DOHH2 (cell line): ENCODE results near the gene TMEM161B.

Experiments
- H3F3A ChIP-seq: fragments of 200-600 bp; sonication (generic), shearing (Covaris generic); 2 replicates; pipeline ENCODE4 v1.6.0; 2016; ENCODE audit warnings: antibody characterized with exemption, mild to moderate bottlenecking; ENCODE audit not compliant: control insufficient read depth, insufficient read depth
- H3K27ac ChIP-seq: fragments of 200-600 bp; sonication (generic); 2 replicates; pipeline ENCODE4 v1.5.1; 2014; ENCODE audit warnings: low read depth, mild to moderate bottlenecking, low read length, moderate library complexity
- H3K27me3 ChIP-seq: fragments of 200-600 bp; sonication (generic); 2 replicates; pipeline ENCODE4 v1.6.1; 2014; ENCODE audit warnings: mild to moderate bottlenecking, low read length, mixed read lengths; ENCODE audit not compliant: control insufficient read depth
- H3K36me3 ChIP-seq: fragments of 200-600 bp; sonication (generic); 2 replicates; pipeline ENCODE4 v1.6.1; 2014; ENCODE audit warnings: mild to moderate bottlenecking, low read length, moderate library complexity, mixed read lengths; ENCODE audit not compliant: control insufficient read depth
- H3K4me1 ChIP-seq: fragments of 200-600 bp; sonication (generic); 2 replicates; pipeline ENCODE4 v1.6.1; 2014; ENCODE audit warnings: mild to moderate bottlenecking, low read length, mixed read lengths; ENCODE audit not compliant: control insufficient read depth
- H3K4me2 ChIP-seq: fragments of 200-600 bp; sonication (generic); 2 replicates; pipeline ENCODE4 v1.6.0; 2014; ENCODE audit warnings: mild to moderate bottlenecking, low read length, moderate library complexity
- H3K4me3 ChIP-seq: fragments of 200-600 bp; sonication (generic); 2 replicates; pipeline ENCODE4 v1.5.1; 2014; ENCODE audit warnings: mild to moderate bottlenecking, low read length, mixed read lengths
- H3K79me2 ChIP-seq: fragments of 200-600 bp; sonication (generic); 2 replicates; pipeline ENCODE4 v1.6.1; 2014; ENCODE audit warnings: mild to moderate bottlenecking, low read length, mixed read lengths; ENCODE audit not compliant: control insufficient read depth
- H3K9me2 ChIP-seq: fragments of 200-600 bp; sonication (generic); replicated peaks from 2 replicates; pipeline ENCODE4 v1.6.1; 2014; ENCODE audit warnings: mild to moderate bottlenecking, low read length, mixed read lengths; ENCODE audit not compliant: control insufficient read depth
- H3K9me3 ChIP-seq: fragments of 200-600 bp; sonication (generic); 2 replicates; pipeline ENCODE4 v1.6.1; 2014; ENCODE audit warnings: antibody characterized with exemption, low read length, mixed read lengths; ENCODE audit not compliant: control insufficient read depth, insufficient read depth
- H4K20me1 ChIP-seq: fragments of 200-600 bp; sonication (generic); 2 replicates; pipeline ENCODE4 v1.6.0; 2014; ENCODE audit warnings: low read depth, mild to moderate bottlenecking, antibody characterized with exemption, low read length, moderate library complexity; ENCODE audit not compliant: control insufficient read depth, insufficient read depth
- CTCF ChIP-seq: fragments of 200-600 bp; sonication (generic); IDR thresholded peaks from one replicate; pipeline ENCODE4 v1.5.1; 2014; ENCODE audit warnings: antibody characterized with exemption, mild to moderate bottlenecking, low read depth, low read length; ENCODE audit not compliant: poor library complexity, severe bottlenecking
- EZH2phosphoT487 ChIP-seq: fragments of 200-600 bp; sonication (generic); IDR thresholded peaks from 2 replicates; pipeline ENCODE4 v1.6.1; 2017; ENCODE audit warnings: borderline replicate concordance, mild to moderate bottlenecking, antibody characterized with exemption, low read length, moderate library complexity, mixed read lengths

The TMEM161B gene

GRCh38 chr5:88159591-88159990 is 109.1 kb downstream of the TMEM161B start:
- Histone ChIP-seq H3K4me3 (no peak overlapping the region), H3K4me1 (no peaks in the 10 kb centered on the region), H3K4me2 (no peak overlapping the region), H4K20me1 (no peaks in the 10 kb centered on the region), H3K27me3 (no peaks in the 10 kb centered on the region), H3K9me2 (no peaks in the 10 kb centered on the region), H3K79me2 (no peaks in the 10 kb centered on the region), H3K36me3 (no peaks in the 10 kb centered on the region), H3K9me3 (no peaks in the 10 kb centered on the region), H3F3A (no peaks in the 10 kb centered on the region), H3K27ac (no peak overlapping the region)
- TF ChIP-seq CTCF (no peak), EZH2phosphoT487 (no peak)

GRCh38 chr5:88158056-88158455 is 110.6 kb downstream of the TMEM161B start:
- no peak overlapping the region for H3K4me2 ChIP-seq
- no peaks in the 10 kb centered on the region for H3K9me3 ChIP-seq
- H3K36me3 ChIP-seq, result no peaks in the 10 kb centered on the region
- TF ChIP-seq CTCF (no peak), EZH2phosphoT487 (no peak)
- no peaks in the 10 kb centered on the region for H3K27me3 ChIP-seq
- H3K79me2 ChIP-seq, result no peaks in the 10 kb centered on the region
- H3F3A ChIP-seq, result no peaks in the 10 kb centered on the region
- H3K27ac ChIP-seq, result no peak overlapping the region
- H3K4me3 ChIP-seq, result no peak overlapping the region
- H4K20me1 ChIP-seq, result no peaks in the 10 kb centered on the region
- H3K9me2 ChIP-seq, result no peaks in the 10 kb centered on the region
- no peaks in the 10 kb centered on the region for H3K4me1 ChIP-seq

- H3K4me2 ChIP-seq, result no peak overlapping the region
- no peaks in the 10 kb centered on the region for H3K79me2 ChIP-seq
- H3K4me1 ChIP-seq, result no peaks in the 10 kb centered on the region
- no peaks in the 10 kb centered on the region for H3K36me3 ChIP-seq
- H4K20me1 ChIP-seq, result no peaks in the 10 kb centered on the region
- H3K27ac ChIP-seq, result no peak overlapping the region
- H3K27me3 ChIP-seq, result no peaks in the 10 kb centered on the region
- H3K9me2 ChIP-seq, result no peaks in the 10 kb centered on the region
- no peaks in the 10 kb centered on the region for H3F3A ChIP-seq
- TF ChIP-seq CTCF (no peak), EZH2phosphoT487 (no peak)
- no peaks in the 10 kb centered on the region for H3K9me3 ChIP-seq
- no peak overlapping the region for H3K4me3 ChIP-seq
Measured at GRCh38 chr5:88154891-88155290, 113.8 kb downstream of the TMEM161B start.

GRCh38 chr5:88150747-88151146 is 117.9 kb downstream of the TMEM161B start:
- Histone ChIP-seq H3K27ac (no peak overlapping the region), H4K20me1 (no peaks in the 10 kb centered on the region), H3K4me2 (no peak overlapping the region), H3K4me3 (no peak overlapping the region), H3K9me3 (no peaks in the 10 kb centered on the region), H3F3A (no peaks in the 10 kb centered on the region), H3K36me3 (no peaks in the 10 kb centered on the region), H3K27me3 (peaks cover 7% of the 10 kb centered on the region; the same call in 1 of the 2 replicates), H3K4me1 (peaks cover 4% of the 10 kb centered on the region), H3K9me2 (no peaks in the 10 kb centered on the region), H3K79me2 (no peaks in the 10 kb centered on the region)
- TF ChIP-seq EZH2phosphoT487 (no peak), CTCF (no peak)
